GM18526 (cell line): ENCODE results near the gene APBA2.

Experiments
- POLR2A ChIP-seq: IDR thresholded peaks from 3 replicates; pipeline ENCODE4 v1.6.1; 2011; ENCODE audit not compliant: insufficient read length; ENCODE audit errors: extremely low read depth

The APBA2 gene

DNA sequence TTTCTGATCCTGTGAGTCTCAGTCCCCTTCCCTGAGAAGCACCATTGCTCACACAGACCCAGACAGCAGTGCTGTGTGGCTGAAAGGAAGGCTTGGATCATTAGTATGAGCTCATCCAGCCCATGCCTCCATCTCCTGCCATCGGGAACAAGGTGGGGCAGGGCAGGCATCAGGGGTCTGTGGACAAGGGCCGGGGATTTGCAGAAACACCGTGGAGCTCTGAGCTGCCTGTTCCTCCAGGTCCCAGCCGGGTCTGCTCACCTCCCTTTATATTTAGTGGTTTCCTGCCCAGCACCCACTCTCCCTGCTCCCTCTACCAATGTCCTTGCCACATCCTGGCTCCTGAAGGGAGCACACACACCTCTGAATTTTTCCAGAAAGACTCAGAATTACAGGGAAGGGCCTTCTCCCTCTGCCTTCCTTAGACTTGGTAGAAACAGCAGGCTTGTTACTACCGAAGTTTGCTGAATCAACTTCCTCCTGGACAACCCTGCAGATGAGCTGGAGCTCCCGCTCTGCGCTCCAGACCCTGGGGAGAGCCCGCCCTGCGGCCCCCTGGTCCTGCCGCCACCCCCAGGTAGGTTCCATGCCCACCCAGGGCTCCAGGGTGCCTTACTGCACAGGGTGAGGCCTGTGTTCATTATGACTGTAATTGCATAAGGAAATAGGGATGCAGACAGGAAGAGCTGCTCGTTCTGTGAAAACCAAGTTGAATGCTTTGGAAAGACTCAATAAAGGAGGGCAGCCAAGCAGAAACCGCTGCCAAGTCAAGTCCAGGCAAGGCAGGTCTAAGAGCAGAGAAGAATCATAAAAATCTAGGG is 255.7 kb downstream of the APBA2 start:
- TF ChIP-seq POLR2A = no peak

DNA sequence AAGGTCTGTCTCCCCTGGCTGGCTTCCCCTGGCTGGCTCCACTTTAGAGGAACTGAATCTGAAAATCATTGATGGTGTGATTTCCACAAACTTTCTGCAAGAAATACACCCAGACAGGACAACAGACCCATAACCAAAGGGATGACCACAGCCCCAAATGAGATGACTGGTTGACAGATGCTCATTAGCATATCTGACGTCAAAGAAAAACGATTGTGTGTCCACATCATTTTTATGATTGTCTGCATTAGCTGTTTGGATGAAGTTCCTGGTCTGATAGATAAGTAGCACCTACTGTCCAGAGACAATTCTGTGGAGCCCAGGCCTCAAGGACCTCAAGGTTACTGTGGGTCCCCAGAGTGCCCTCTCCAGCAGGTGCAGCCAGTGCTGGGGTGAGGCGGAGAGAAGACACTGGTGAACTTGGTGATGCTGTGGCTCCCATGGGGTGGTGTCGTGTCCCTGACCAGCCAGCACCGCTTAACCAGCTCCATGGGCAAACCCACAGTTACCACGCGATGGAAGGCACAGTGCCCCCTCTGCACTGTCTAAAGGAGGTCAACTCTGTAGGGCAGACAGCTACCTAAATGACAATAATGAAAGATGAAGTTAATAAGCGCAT is 256.5 kb downstream of the APBA2 start:
- TF ChIP-seq POLR2A = no peak

DNA sequence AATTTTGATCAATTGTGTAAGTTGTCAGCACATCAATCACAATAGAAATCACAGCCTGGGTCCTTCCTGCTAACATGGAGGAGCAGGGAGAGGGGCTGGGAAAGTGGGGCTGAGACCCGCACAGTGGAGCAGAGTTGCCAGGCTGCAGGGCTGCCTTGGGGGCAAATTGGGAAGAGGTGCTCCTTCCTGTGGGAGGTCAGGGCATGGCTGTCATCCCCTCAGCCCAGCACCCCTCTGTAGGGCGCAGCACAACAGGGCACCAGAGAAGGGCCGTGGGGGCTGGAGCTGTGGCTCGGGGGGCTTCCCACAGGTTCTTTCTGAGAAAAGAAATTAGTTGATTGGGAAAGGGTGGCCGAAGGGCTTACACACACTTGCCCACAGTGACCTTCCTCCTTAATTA is 257.5 kb downstream of the APBA2 start:
- no peak for TF ChIP-seq POLR2A

DNA sequence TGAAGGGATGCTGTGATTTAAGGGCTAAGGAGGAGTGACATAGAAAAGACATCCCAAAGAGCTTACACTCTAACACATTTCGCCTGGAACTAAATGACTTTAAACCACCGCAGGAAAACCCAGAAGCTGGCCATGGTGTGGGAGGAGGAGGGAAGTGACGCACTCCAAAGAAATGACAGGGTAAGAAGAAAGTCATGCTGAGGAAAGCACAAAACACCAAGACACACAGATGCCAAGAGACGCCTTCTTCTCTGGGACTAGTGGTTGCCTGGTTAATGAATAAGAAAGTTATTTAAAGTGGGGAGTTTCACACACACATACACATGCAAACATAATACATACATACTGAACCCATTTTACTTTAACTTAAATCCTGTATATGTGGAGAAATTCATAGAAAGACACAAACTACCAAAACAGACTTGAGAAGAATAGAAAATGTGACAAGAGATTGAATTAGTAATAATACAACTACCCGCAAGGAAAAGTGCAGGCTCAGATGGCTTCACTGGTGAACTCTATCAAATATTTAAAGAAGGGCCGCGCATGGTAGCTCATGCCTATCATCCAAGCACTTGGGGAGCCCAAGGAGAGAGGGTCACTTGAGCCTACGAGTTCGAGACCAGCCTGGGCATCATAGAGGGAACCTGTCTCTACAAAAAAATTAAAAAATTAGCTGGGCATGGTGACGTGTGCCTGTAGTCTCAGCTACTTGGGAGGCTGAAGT is 258.3 kb downstream of the APBA2 start:
- no peak for TF ChIP-seq POLR2A

DNA sequence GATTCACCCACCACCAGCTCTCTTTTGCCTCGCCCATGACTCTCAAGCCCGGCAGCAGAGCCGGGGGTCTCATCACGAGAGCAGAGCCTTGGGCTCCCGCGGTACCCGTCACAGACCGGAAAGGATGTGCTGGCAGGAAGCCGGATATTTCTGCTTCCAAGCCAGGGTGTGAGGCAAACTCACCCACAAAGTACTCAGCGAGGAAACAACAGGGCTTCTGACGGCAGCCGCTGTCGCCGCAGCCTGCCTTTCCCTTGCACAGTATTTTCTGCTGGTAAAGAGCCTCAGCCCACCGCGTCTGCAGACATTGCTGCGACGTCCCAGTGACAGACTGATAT is 263.9 kb downstream of the APBA2 start:
- TF ChIP-seq POLR2A = no peak

DNA sequence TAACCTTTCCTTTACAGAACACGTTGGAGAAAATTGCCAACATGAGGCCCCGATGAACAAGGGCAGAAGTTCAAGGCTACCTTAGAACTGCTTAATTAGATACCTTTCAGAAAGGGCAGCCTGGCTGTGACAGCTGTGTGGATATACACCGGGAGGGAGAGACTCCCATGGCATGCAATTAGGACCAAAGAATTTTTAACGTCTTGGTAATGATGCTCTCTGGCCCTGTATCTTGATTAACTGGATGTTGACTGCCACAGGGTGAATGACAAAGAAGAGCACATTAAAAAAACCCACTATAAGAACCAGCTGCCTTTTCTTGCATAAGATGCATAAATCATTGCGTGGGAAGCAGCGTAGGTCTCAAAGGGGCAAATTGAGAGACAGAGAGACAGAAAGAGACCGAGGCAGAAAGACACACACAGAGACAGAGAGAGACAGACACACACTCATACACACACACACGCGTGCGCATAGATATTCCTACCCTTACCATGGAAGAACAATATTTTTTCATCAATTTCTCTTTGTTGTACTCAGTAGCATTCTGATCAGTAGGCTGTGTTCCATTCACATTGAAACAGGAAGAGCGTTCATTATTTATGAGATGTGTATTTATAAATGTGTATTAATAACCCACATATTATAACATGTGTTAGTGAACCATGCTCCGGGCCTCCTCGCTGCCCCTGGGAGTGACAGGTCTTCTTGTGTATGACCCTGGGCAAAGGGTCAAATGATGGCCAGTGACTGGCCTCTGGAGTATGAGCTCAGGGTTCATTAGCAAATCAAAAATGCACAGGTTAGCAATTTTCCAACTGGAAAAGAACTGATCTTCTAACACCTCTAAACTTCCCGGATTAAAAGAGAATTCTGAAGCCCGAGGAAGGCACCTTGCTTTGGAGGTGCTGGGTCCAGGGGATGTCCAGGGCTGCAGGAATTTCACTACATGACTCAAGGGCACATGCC is 265.0 kb downstream of the APBA2 start:
- no peak for TF ChIP-seq POLR2A

DNA sequence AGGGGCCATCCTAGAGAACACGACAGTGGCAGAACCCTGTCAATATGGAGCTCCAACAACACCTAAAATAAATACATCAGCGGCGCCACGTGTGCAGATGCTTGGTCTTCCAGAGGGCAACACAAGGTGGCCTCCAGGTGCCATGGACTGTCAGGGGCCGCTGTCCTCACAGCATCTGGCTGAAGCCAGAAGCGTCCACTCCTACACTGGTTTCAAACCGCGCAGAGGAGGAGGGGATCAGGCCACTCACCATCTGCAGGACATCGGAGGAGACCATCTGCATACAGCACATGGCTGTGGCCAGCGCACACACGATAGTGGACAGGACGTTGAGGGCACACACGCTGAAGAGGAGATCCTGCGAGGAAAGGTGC is 265.7 kb downstream of the APBA2 start:
- TF ChIP-seq POLR2A = no peak

DNA sequence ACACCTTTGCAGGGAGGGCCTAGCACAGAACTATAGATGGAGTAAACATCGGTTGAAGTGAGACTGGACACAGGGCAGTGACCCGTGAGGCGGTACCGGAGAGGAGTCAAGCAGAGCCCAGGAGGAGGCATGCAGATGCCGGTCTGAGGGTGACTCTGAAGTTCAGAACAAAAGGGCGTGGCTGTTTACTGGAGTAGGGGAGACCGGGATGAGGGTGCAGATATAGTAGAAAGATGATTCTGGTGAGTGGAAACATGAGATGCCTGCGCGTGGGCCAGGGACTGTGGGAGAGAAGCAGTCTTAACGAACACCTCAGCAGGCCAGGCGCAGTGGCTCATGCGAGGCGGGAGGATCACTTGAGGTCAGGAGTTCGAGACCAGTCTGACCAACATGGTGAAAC is 270.7 kb downstream of the APBA2 start:
- TF ChIP-seq POLR2A = no peak

DNA sequence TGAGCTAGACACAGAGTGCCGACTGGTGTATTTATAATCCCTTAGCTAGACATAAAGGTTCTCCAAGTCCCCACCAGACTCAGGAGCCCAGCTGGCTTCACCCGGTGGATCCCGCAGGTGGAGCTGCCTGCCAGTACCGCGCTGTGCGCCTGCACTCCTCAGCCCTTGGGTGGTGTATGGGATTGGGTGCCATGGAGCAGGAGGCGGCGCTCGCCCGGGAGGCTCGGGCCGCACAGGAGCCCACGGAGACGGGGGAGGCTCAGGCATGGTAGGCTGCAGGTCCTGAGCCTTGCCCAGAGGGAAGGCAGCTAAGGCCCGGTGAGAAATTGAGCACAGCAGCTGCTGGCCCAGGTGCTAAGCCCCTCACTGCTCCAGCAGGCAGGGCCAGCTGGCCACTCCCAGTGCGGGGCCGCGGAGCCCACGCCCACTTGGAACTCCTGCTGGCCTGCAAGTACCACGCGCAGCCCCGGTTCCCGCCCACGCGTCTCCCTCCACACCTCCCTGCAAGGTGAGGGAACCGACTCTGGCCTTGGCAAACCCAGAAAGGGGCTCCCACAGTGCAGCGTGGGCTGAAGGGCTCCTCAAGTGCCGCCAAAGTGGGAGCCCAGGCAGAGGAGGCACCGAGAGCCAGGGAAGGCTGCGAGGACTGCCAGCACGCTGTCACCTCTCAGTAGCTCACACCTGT is 274.1 kb downstream of the APBA2 start:
- no peak for TF ChIP-seq POLR2A

DNA sequence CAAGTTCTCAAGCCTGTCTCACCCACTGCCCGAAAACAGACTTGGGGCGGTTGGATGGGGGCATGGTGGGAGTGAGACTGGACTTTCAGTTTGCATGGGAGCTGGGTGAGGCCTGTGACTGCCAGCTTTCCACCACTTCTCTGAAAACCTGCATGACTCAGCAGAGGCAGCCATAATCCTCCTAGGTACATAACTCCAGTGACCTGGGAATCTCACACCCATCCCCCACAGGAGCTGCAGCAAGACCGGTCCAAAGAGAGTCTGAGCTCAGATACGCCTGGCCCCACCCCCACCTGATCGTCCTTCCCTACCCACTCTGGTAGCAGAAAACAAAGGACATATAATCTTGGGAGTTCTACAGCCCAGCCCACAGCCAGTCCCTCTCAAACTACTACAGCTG is 276.6 kb downstream of the APBA2 start:
- TF ChIP-seq POLR2A = no peak
